DMS53 treated with DMSO at 0.1 percent for 48 hours (cell line): ENCODE data around the gene CCDC88B.

Experiments
- DNase-seq: peaks from one replicate; lab custom pipeline; 2025; ENCODE audit not compliant: unreplicated experiment; lab: John Stamatoyannopoulos, UW

The CCDC88B gene

DNA sequence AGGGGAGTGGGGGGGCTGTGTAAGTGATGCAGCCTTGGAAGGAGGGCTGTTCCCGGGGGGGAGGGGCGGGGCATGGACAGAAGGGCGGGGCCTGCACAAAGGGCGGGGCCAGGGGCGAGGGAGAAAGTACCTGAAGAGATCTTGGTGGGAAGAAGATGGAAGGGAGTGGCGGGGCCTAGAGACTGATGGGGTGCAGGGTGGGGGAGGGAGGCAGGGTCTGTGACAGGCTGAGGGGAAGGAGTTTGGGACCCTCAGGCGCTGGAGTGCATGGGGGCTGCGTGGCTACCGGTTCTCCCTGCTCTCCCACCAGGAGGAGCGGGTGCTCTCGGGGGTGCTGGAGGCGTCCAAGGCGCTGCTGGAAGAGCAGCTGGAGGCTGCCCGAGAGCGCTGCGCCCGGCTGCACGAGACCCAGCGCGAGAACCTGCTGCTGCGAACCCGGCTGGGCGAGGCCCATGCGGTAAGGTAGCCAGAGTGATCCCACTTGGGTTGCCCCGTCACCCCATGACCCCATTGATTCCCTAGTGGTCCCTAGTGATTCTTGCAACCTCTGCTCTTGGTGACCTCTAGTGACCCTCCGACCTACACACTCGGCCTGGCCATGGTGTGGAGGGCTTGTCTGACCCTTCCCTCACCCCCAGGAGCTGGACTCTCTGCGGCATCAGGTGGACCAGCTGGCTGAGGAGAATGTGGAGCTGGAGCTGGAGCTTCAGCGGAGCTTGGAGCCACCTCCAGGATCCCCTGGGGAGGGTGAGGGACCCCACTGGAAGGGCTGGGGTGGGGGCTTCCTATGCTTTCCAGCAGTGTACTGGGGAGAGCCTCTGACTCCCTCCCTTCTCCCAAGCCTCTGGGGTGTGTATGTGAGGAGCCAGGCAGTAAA is 3.1 kb downstream of the CCDC88B start:
- DNase-seq = no peak

DNA sequence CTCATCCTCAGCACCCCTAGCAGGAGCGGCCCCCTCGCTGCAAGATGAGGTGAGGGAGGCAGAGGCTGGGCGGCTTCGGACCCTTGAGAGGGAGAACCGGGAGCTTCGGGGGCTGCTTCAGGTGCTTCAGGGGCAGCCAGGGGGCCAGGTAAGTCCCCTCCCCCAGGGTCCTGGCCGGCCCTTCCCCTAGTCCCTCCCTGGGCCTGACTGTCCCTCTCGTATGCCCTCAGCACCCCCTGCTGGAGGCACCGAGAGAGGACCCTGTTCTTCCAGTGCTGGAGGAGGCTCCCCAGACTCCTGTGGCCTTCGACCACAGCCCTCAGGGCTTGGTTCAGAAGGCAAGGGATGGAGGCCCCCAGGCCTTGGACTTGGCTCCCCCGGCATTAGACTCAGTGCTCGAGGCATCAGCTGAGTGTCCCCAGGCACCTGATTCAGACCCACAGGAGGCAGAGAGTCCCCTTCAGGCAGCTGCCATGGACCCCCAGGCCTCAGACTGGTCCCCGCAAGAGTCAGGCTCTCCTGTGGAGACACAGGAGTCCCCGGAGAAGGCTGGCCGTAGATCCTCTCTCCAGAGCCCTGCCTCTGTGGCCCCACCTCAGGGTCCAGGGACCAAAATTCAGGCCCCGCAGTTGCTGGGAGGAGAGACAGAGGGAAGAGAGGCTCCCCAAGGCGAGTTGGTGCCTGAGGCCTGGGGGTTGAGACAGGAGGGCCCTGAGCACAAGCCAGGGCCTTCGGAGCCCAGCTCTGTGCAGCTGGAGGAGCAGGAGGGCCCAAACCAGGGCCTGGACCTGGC is 4.0 kb downstream of the CCDC88B start:
- no peak for DNase-seq

DNA sequence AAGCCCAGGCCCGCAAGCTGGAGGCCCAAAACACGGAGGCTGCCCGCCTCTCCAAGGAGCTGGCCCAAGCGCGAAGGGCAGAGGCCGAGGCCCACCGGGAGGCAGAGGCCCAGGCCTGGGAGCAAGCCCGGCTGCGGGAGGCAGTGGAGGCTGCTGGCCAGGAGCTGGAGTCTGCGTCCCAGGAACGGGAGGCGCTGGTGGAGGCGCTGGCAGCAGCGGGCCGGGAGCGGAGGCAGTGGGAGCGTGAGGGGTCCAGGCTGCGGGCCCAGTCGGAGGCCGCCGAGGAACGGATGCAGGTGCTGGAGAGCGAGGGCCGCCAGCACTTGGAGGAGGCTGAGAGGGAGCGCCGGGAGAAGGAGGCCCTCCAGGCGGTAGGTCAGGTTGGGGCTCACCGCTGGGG is 4.8 kb downstream of the CCDC88B start:
- no peak for DNase-seq

DNA sequence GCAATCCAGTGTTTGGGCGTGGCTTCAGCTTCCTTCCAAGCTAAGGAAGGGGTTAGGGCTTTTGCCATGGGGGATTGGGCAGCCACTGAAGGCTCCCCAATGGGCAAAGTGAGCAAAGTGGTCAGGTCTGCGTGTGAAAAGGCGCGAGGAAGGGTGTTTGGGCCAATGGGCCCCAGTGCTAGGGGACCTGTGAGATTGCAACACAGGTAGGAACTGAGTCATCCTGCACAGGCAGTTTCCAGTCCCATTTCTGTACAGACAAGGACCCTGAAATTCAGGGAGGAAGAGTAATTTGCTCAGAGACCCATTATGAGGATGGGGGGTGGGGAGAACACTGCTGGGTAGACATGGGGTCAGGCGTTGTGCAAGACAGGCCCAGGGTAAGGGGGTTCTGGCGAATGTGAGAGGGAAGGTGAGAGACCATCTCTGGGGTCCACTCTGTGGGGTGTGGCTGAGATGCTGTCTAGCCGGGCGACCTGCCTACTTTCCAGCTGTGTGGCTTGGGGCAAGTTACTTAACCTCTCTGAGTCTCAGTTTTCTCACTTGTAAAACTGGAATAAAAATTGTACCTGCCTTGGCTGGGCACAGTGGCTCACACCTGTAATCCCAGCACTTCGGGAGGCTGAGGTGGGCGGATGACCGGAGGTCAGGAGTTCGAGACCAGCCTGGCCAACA is 7.3 kb downstream of the CCDC88B start:
- no peak for DNase-seq

DNA sequence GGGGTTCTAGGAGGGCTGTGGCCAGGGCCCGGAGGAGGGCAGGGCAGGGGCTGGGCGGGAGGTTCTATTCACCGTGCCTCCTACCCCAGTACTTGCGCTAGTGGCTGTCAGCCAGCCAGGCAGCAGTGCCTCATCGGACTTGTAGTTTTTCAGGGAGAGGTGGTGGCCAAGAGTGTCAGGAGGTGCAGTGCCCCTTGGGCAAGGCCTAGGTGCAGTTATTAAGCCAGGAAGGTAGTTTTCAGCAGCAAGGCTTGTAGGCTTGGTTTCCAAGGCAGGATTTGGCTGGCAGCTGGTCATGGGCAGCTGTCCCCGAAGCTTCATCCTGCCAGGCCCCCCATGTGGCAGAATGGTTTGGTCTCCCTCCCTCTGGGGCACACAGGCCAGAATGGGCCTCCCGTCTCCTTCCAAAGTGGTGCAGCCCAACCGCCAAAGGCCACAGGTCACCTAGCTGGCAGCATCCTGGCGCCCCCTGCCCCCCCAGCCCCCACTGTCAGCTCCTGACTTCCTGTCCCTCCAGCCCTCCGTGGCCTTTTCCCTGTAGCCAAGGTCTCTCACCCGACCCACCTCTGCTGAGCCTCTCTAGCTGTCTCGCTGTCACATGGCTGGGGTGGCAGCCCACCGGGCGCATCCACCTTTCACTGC is 8.5 kb downstream of the CCDC88B start:
- DNase-seq = no peak

DNA sequence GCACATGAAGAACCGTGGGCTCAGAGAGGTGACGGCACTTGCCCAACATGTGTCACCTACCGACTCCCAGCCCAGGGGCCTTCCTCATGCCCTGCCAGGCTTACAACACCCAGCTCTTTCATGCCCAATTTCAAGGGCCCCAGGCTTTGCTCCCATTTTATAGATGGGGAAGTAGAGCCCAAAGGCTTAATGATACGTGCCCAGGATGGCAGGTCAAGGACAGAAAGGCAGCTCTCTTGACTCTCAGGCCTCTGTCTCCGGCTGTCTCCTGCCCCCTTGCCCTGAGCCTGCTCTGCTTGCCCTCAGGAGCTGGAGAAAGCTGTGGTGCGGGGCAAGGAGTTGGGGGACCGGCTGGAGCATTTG is 9.0 kb downstream of the CCDC88B start:
- DNase-seq = no peak

DNA sequence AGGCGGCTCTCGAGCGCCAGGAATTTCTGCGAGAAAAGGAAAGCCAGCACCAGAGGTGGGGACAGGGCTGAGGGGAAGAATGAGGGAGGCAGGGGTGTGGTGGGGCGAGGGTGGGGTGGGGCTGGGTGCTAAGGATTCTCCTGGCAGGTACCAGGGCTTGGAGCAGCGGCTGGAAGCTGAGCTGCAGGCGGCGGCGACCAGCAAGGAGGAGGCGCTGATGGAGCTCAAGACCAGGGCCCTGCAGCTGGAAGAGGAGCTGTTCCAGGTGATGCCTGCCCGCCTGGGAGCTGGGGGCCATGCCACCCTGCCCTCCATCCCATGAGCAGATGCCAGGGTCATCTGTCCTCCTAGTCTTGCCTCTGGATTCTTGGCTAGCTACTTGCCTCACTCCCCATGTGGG is 9.4 kb downstream of the CCDC88B start:
- no peak for DNase-seq

DNA sequence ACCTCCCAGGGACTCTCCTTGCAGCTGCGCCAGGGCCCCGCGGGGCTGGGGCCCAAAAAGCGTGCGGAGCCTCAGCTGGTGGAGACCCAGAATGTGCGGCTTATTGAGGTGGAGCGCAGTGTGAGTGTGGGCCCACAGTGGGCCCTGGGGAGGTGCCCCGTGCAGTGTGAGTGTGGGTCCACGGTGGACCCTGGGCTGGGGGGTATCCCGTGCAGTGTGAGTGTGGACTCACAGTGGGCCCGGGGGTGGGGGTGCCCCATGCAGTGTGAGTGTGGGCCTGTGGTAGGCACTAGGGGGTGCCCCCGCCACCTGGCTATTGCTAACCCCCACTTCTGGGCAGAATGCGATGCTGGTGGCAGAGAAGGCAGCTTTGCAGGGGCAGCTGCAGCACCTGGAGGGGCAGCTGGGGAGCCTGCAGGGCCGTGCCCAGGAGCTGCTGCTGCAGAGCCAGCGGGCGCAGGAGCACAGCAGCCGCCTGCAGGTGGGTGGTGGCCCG is 11.2 kb downstream of the CCDC88B start:
- no peak for DNase-seq

DNA sequence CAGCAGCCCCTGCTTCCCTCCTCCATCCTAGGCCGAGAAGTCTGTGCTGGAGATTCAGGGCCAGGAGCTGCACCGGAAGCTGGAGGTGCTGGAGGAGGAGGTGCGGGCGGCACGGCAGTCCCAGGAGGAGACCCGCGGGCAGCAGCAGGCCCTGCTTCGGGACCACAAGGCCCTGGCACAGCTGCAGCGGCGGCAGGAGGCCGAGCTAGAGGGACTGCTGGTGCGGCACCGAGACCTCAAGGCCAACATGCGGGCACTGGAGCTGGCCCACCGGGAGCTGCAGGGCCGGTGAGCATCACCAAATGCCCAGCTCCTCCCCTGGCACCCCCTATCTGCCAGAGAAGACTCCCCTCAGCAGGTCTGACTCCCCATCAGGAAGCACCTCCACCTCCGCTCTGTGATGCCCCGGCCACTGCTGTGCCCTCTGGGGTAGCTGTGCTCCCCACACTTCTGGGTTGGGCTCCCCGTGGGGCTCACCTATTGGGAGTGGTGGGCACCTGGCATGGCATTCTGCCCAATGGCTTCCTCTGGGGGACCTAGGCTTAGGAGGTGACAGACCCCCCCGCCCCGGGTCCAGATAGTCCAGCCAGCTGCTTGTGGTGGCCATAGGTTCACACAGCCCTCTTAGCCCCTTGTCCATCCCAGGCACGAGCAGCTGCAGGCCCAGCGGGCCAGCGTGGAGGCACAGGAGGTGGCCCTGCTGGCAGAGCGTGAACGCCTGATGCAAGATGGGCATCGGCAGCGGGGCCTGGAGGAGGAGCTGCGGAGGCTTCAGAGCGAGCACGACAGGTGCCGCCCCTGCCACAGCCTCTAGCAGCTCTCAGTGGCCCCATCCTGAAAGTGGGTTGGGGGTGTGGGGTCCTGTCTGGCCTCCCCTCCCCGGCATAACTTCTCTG is 12.3 kb downstream of the CCDC88B start:
- DNase-seq = no peak

DNA sequence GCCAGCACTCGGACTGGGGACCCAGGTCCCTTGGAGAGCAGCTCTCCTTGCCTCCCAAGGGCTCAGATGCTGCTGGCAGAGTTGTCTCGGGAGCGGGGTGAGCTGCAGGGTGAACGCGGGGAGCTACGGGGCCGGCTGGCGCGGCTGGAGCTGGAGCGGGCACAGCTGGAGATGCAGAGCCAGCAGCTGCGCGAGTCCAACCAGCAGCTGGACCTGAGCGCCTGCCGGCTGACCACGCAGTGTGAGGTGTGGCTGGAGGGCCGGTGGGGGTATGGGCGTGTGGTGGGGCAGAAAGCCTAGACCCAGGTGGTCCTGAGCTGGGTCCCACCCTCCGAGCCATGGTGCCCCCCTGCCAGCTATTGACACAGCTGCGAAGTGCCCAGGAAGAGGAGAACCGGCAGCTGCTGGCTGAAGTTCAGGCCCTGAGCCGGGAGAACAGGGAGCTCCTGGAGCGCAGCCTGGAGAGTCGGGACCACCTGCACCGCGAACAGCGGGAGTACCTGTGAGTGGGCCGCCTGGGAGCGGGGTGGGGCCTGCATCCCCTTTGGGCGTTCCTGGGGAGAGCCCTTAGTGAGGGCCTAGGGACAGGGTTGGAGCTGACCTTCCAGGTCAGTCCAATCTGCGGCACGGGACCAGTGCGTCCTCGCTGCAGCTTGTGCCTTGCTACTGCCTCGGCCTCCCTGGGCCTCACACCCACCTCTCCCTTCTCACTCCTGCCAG is 13.2 kb downstream of the CCDC88B start:
- DNase-seq = peak; percentile 27

DNA sequence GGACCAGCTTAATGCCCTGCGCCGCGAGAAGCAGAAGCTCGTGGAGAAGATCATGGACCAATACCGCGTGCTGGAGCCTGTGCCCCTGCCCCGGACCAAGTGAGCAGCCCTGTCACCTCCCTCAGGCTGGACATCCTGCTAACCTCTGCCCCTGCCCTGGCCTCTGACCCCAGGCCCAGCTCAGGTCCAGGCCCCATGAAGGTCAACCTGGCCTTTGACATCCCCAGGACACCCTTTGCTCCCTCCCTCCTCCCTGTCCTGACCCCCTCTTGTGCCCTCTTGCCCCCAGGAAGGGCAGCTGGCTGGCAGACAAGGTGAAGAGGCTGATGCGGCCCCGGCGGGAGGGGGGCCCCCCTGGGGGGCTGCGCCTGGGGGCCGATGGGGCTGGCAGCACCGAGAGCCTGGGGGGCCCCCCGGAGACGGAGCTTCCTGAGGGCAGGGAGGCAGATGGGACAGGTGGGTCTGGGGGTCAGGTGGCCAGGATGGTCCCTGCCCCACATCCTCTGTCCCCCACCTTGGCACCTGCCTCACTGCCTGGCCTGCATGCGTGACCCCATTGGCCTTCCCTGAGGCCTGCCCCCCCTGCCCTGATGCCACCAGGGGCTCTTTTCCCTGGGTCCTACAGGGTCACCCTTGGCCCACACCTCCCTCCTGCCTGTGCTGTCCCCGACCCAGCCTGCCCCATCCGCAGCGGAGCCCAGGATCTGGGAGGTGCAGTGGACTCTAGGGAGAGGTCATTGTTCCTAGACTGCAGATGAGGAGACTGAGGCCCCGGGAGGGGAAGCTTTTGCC is 13.9 kb downstream of the CCDC88B start:
- no peak for DNase-seq

DNA sequence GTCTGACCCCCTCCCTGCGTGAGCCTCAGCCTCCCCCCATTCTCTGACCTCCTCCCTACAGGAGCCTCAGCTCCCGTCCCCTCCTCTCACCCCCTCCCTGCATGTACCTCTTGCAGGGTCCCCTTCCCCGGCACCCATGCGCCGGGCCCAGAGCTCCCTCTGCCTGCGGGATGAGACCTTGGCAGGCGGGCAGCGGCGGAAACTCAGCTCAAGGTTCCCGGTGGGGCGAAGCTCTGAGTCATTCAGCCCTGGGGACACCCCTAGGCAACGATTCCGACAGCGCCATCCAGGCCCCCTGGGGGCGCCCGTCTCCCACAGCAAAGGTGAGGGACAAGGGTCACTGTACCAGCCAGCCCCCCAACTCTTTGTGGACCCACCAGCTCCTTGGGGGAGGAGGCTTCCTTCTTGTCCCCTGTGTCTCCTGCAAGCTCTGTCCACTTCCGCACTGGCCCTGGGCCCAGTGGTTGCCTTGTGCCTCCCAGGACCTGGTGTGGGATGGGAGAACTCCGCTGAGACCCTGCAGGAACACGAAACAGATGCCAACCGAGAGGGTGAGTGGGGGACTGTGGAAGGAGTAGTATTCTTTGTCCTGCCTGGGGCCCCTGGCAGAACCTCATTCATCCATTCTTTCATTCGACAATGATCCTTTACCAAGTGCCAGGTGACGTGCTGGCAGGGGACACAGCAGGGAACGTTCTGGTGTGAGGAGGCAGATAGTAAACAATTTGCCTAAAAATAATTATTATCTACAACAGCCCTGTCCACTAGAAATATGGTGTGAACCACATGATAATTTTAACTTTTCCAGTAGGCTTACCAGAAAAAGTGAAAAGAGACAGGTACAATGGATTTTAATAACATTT is 15.3 kb downstream of the CCDC88B start:
- DNase-seq = peak; percentile 82

DNA sequence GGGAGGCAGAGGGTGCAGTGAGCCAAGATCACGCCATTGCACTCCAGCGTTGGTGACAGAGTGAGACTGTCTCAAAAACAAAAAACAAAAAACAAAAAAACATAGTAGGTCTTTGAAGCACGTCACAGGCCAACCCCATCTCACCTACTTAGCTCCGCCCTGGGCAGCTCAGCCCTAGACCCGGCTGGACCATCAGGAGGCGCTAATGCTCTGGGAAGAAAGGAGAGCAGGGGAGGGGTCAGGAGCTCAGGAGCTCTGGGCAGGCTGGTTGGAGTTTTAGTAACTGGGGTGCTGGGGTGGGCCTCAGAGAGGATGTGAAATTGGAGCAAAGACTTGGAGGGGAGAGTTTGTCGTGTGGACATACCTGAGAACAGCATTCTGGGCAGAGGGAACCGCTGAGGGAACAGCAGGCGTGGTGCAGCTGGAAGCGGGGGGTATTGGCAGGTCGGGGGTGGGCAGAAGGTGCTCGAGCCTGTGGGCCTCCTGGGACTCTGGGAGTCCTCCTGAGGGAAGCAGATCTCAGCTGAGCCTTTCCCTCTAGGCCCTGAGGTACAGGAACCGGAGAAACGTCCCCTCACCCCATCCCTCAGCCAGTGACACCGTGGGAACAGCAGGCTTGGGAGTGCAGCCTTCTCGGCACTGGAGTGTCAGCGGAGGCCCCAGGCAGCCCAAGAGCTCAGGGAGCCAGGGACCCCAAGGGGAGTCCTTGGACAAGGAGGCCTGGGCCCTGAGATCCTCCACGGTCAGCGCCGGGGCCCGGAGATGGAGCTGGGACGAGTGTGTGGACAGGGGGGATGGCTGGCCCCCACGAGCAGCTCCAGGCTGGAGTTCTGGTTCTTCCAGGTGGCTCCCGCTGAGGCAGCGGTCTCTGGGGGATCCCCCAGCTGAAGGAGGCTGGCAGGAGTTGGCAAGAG is 16.8 kb downstream of the CCDC88B start:
- no peak for DNase-seq

DNA sequence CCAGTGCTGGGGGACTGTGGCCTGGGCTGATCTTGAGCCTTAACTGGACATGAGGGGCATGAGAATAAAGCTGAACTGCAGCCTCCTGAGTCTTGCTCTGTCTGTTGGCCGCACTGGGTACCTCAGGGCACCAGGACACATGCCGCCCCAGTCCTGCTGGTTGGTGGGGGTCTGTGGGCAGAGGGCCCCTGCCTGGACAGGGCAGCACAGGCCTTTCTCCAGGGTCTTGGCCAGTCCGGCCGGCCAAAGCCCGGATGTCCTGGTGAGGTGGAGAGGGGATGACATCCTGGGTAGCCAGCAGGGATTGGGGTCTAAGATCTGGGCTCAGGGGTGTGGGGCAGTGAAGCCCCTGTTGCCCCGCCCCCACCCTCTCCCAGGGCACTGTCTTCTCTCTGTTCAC is 17.4 kb downstream of the CCDC88B start:
- no peak for DNase-seq

DNA sequence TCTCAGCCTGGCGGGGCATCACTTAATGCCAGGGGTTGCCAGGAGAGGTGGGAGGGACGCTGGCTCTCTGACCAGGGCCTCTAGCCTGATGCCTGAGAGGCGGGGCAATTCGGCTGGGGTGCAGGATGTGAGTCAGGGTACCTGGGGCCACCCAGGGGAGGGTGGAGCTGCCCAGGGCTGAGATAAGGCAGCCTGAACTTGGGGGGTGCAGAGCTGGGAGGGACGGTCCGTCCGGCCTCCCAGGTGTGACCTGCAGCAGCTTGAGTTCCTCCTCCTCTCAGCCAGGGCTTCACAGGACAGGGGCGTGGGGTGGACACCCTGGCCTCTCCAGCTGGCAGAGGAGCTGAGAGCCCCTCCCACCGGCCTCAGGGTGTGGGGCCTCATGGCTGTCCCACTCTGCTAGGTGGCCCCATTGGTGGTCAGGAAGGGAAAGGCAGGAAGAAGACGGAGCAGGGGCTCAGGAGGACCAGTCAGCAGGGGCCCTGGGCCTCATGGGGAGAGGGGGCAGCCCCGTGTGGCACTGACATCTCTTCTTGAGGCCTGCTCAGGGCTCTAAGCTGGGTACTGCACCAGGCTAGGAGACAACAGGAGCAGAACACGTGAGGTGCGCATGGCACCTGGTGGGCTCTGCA is 18.0 kb downstream of the CCDC88B start:
- no peak for DNase-seq

DNA sequence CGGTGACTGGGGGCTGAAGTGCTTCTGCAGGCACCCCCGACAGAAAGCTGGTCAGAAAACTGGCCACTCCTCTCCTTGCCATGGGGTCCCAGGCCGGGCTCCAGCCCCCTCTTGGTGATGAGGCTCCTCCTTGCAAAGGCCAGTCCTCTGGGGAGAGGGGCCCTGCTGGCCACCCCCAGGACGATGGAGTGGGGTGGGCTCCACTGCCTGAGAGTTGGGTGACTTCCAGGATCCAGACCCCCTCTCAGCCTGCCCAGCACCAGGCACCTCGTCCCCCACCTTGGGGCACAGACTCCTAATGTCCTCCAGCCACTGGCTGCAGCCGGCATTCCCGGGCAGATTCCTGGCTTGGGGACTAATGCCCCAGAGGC is 18.5 kb downstream of the CCDC88B start:
- no peak for DNase-seq
